Lower leg skin (tissue), 3 donors: Measurements from ENCODE around the gene CRTC3.

ENCODE experiments used
- CTCF ChIP-seq, 3 donors: fragments of 450-650 bp; IDR thresholded peaks; one replicate each; pipeline ENCODE4 v1.5.1; 2016; ENCODE audit warnings: antibody characterized with exemption in 3 of 3, mild to moderate bottlenecking in 3 of 3, moderate library complexity in 2 of 3
- POLR2A ChIP-seq, 2 donors: fragments of 450-650 bp; IDR thresholded peaks; one replicate each; pipeline ENCODE4 v1.6.1; 2016 to 2017; ENCODE audit warnings: antibody characterized with exemption in 2 of 2, mild to moderate bottlenecking in 1 of 2, moderate library complexity in 1 of 2

- no peak for TF ChIP-seq CTCF (IDR thresholded peaks at IDR 0.05)
- no peak for TF ChIP-seq POLR2A (IDR thresholded peaks at IDR 0.05)
Observed at GRCh38 chr15:90500171-90500570, 29.6 kb upstream of the CRTC3 start.
